Activated CD4-positive, alpha-beta T cell treated with anti-CD3 and anti-CD28 coated beads for 36 hours (primary cell): ENCODE measurements around the gene SDCCAG8. TPM values are rescaled to one million over a fixed set of nuclear protein-coding genes. Genes with fewer than 3 reads are reported as not detected.

ENCODE experiments used
- ATAC-seq: fragments of 200-7000 bp; cut with Tn5 transposase; one replicate; pipeline ENCODE4 v1.10.0; 2021; ENCODE audit warnings: mild to moderate bottlenecking, moderate library complexity
- CTCF ChIA-PET: fragments of 350-600 bp; sonication (Branson Sonifier 250); formaldehyde crosslinking; loops from one replicate; lab custom pipeline; 2021; ENCODE audit warnings: antibody characterized with exemption; lab: Charles Lee
- POLR2A ChIA-PET: fragments of 350-600 bp; sonication (Branson Sonifier 250); formaldehyde crosslinking; loops from one replicate; lab custom pipeline; 2021; ENCODE audit warnings: antibody characterized with exemption, inconsistent platforms; lab: Charles Lee
- DNase-seq: peaks from one replicate; pipeline ENCODE4 v3.0.0-alpha.2; 2020
- H3K27ac Mint-ChIP-seq: one replicate; pipeline ENCODE4 v1.8.0; 2021; ENCODE audit warnings: mixed read lengths
- H3K27me3 Mint-ChIP-seq: one replicate; pipeline ENCODE4 v1.8.0; 2021; ENCODE audit warnings: mixed read lengths
- H3K36me3 Mint-ChIP-seq: one replicate; pipeline ENCODE4 v1.8.0; 2021; ENCODE audit warnings: low read depth, mixed read lengths
- H3K4me1 Mint-ChIP-seq: one replicate; pipeline ENCODE4 v1.8.0; 2021; ENCODE audit warnings: mixed read lengths
- H3K4me3 Mint-ChIP-seq: one replicate; pipeline ENCODE4 v1.8.0; 2021; ENCODE audit warnings: mild to moderate bottlenecking, moderate library complexity, mixed read lengths
- H3K9me3 Mint-ChIP-seq: one replicate; pipeline ENCODE4 v1.8.0; 2021; ENCODE audit warnings: low read depth, mixed read lengths
- intact Hi-C, 2 experiments: fragments of 100-400 bp; cut with DNase I in 1 of 2; cut with micrococcal nuclease in 1 of 2; formaldehyde crosslinking; loops; one replicate each; pipeline versions ENCODE4 v1.14.2 to v1.15.1; 2022 to 2024; cut with DNase I, micrococcal nuclease
- total RNA-seq, 2 experiments: library from RNA; stranded (reverse); gene quantifications; one replicate each; pipeline ENCODE4 v1.2.3, GENCODE V29; 2021

The SDCCAG8 gene
- total RNA-seq, 2 experiments from 2014 or later, result 26.4 to 26.5 TPM

GRCh38 chr1:243312952-243313634 lies 57.3 kb downstream of the SDCCAG8 start:
- no peak overlapping the region for H3K4me3 Mint-ChIP-seq
- ATAC-seq, result no peak

GRCh38 chr1:243313635-243314536 lies 58.0 kb downstream of the SDCCAG8 start:
- Mint-ChIP-seq H3K27me3 (no peaks in the 10 kb centered on the region), H3K36me3 (peaks cover 17% of the 10 kb centered on the region), H3K4me1 (peaks cover 6% of the 10 kb centered on the region), H3K9me3 (no peaks in the 10 kb centered on the region), H3K4me3 (no peak overlapping the region), H3K27ac (no peak overlapping the region)
- DNase-seq, result no peak
- ATAC-seq, result no peak
- intact Hi-C loops, result no loop called here
- ChIA-PET CTCF (interaction anchor here (0.5 to 1.3 kb wide), 4 partner anchors 10 to 710 kb away, joined by 3 to 5 read pairs (median 4); no protein-coding TSS in a partner anchor), POLR2A (no interaction called here)

More at GRCh38 chr1:243312952-243313634, 57.3 kb downstream of the SDCCAG8 start:
- Mint-ChIP-seq H3K4me1 (peaks cover 6% of the 10 kb centered on the region), H3K27me3 (no peaks in the 10 kb centered on the region), H3K9me3 (no peaks in the 10 kb centered on the region), H3K27ac (no peak overlapping the region), H3K36me3 (peaks cover 21% of the 10 kb centered on the region)
- no peak for DNase-seq
- intact Hi-C loops, result no loop called here
- POLR2A ChIA-PET, result no interaction called here
- CTCF ChIA-PET, result interaction anchor here (0.5 to 1.0 kb wide), 4 partner anchors 15 to 711 kb away, joined by 3 to 4 read pairs (median 4); no protein-coding TSS in a partner anchor

- no peaks in the 10 kb centered on the region for H3K9me3 Mint-ChIP-seq
- H3K27ac Mint-ChIP-seq, result no peak overlapping the region
- H3K4me3 Mint-ChIP-seq, result no peak overlapping the region
- no peak for DNase-seq
- intact Hi-C loops, result no loop called here
- no peak for ATAC-seq
- POLR2A ChIA-PET, result no interaction called here
- H3K27me3 Mint-ChIP-seq, result no peaks in the 10 kb centered on the region
- CTCF ChIA-PET, result no interaction called here
- peaks cover 6% of the 10 kb centered on the region for H3K4me1 Mint-ChIP-seq
- peaks cover 20% of the 10 kb centered on the region for H3K36me3 Mint-ChIP-seq
Observed at GRCh38 chr1:243315455-243315854, 59.6 kb downstream of the SDCCAG8 start.

- Mint-ChIP-seq H3K36me3 (peaks cover 18% of the 10 kb centered on the region), H3K27me3 (no peaks in the 10 kb centered on the region), H3K9me3 (no peaks in the 10 kb centered on the region), H3K4me1 (peaks cover 6% of the 10 kb centered on the region), H3K4me3 (no peak overlapping the region), H3K27ac (no peak overlapping the region)
- DNase-seq, result no peak
- ChIA-PET POLR2A (no interaction called here), CTCF (no interaction called here)
- intact Hi-C loops, result no loop called here
- ATAC-seq, result no peak
Observed at GRCh38 chr1:243315893-243316292, 60.1 kb downstream of the SDCCAG8 start.

- no peaks in the 10 kb centered on the region for H3K27me3 Mint-ChIP-seq
- H3K4me3 Mint-ChIP-seq, result no peak overlapping the region
- intact Hi-C loops, result no loop called here
- DNase-seq, result no peak
- ChIA-PET POLR2A (no interaction called here), CTCF (no interaction called here)
- ATAC-seq, result no peak
- H3K27ac Mint-ChIP-seq, result no peak overlapping the region
- peaks cover 6% of the 10 kb centered on the region for H3K4me1 Mint-ChIP-seq
- peaks cover 18% of the 10 kb centered on the region for H3K36me3 Mint-ChIP-seq
- H3K9me3 Mint-ChIP-seq, result no peaks in the 10 kb centered on the region
Observed at GRCh38 chr1:243316366-243316989, 60.6 kb downstream of the SDCCAG8 start.

GRCh38 chr1:243320224-243320623 lies 64.4 kb downstream of the SDCCAG8 start:
- H3K27me3 Mint-ChIP-seq, result no peaks in the 10 kb centered on the region
- ATAC-seq (no peak), DNase-seq (no peak)
- H3K27ac Mint-ChIP-seq, result no peak overlapping the region
- H3K4me3 Mint-ChIP-seq, result no peak overlapping the region
- no peaks in the 10 kb centered on the region for H3K4me1 Mint-ChIP-seq
- no peaks in the 10 kb centered on the region for H3K9me3 Mint-ChIP-seq
- intact Hi-C loops, result loop anchor here in 1 of 2 experiments (10.0 kb wide), 2 partner anchors 475 to 1305 kb away; no protein-coding TSS in a partner anchor
- peaks cover 8% of the 10 kb centered on the region for H3K36me3 Mint-ChIP-seq
- CTCF ChIA-PET, result no interaction called here
- POLR2A ChIA-PET, result no interaction called here

- Mint-ChIP-seq H3K9me3 (no peaks in the 10 kb centered on the region), H3K27ac (no peak overlapping the region), H3K36me3 (peaks cover 8% of the 10 kb centered on the region), H3K27me3 (no peaks in the 10 kb centered on the region), H3K4me3 (no peak overlapping the region), H3K4me1 (no peaks in the 10 kb centered on the region)
- DNase-seq (no peak), ATAC-seq (no peak)
- intact Hi-C loops, result loop anchor here in 1 of 2 experiments (10.0 kb wide), 2 partner anchors 478 to 1308 kb away; no protein-coding TSS in a partner anchor
- POLR2A ChIA-PET, result no interaction called here
- CTCF ChIA-PET, result no interaction called here
Observed at GRCh38 chr1:243322326-243322725, 66.5 kb downstream of the SDCCAG8 start.

GRCh38 chr1:243323491-243323890 lies 67.7 kb downstream of the SDCCAG8 start:
- no peak for DNase-seq
- CTCF ChIA-PET, result interaction anchor here (1.0 to 1.6 kb wide), 2 partner anchors 9 to 746 kb away, joined by 3 to 5 read pairs; no protein-coding TSS in a partner anchor
- intact Hi-C loops, result loop anchor here in 1 of 2 experiments (10.0 kb wide), 2 partner anchors 479 to 1309 kb away; no protein-coding TSS in a partner anchor
- no peaks in the 10 kb centered on the region for H3K27me3 Mint-ChIP-seq
- H3K36me3 Mint-ChIP-seq, result peaks cover 3% of the 10 kb centered on the region
- POLR2A ChIA-PET, result no interaction called here
- no peak for ATAC-seq
- no peaks in the 10 kb centered on the region for H3K9me3 Mint-ChIP-seq
- no peak overlapping the region for H3K27ac Mint-ChIP-seq
- no peaks in the 10 kb centered on the region for H3K4me1 Mint-ChIP-seq
- no peak overlapping the region for H3K4me3 Mint-ChIP-seq

GRCh38 chr1:243325305-243325890 lies 69.6 kb downstream of the SDCCAG8 start:
- DNase-seq (peak; percentile 19), ATAC-seq (no peak)
- POLR2A ChIA-PET, result no interaction called here
- Mint-ChIP-seq H3K4me1 (no peaks in the 10 kb centered on the region), H3K27me3 (no peaks in the 10 kb centered on the region), H3K4me3 (no peak overlapping the region), H3K9me3 (no peaks in the 10 kb centered on the region), H3K36me3 (peaks cover under 1% of the 10 kb centered on the region), H3K27ac (no peak overlapping the region)
- intact Hi-C loops, result loop anchor here (1.0 to 10.0 kb wide), 7 partner anchors 69 to 1311 kb away; partner anchors contain the start of gene SDCCAG8 (in 1 of the 2)
- CTCF ChIA-PET, result interaction anchor here (1.1 kb wide), 1 partner anchor 17 kb away, joined by 4 read pairs; no protein-coding TSS in a partner anchor

- Mint-ChIP-seq H3K4me3 (no peak overlapping the region), H3K27me3 (no peaks in the 10 kb centered on the region), H3K27ac (no peak overlapping the region), H3K4me1 (peaks cover 9% of the 10 kb centered on the region), H3K9me3 (no peaks in the 10 kb centered on the region), H3K36me3 (peaks cover 39% of the 10 kb centered on the region)
- intact Hi-C loops, result no loop called here
- ChIA-PET CTCF (no interaction called here), POLR2A (no interaction called here)
- ATAC-seq, result no peak
- DNase-seq, result no peak
Observed at GRCh38 chr1:243332440-243332839, 76.6 kb downstream of the SDCCAG8 start.

- ChIA-PET POLR2A (no interaction called here), CTCF (no interaction called here)
- Mint-ChIP-seq H3K9me3 (no peaks in the 10 kb centered on the region), H3K27ac (no peak overlapping the region), H3K36me3 (peaks cover 42% of the 10 kb centered on the region), H3K4me3 (no peak overlapping the region), H3K4me1 (peaks cover 9% of the 10 kb centered on the region), H3K27me3 (no peaks in the 10 kb centered on the region)
- DNase-seq, result no peak
- no peak for ATAC-seq
- intact Hi-C loops, result no loop called here
Observed at GRCh38 chr1:243335292-243335691, 79.5 kb downstream of the SDCCAG8 start.
